Right atrium auricular region (tissue), 2 donors: ENCODE data around the gene CCDC30. TPM values are rescaled to one million over a fixed set of nuclear protein-coding genes. Genes with fewer than 3 reads are reported as not detected.
"Not testable (repeated sequence)": the region's sequence is repeated elsewhere in the genome, so short reads cannot be mapped to it uniquely, and the experiment has no call there.

Source experiments
- DNase-seq: peaks from one replicate; pipeline ENCODE4 v3.0.0-alpha.2; 2019; ENCODE audit warnings: low spot score
- H3K27ac ChIP-seq, 2 donors: fragments of 200-600 bp; sonication (generic); 1 replicate in 1 of 2; 2 replicates in 1 of 2; pipeline ENCODE4 v1.5.1; 2016 to 2019
- H3K27me3 ChIP-seq, 2 donors: fragments of 200-600 bp; sonication (generic); one replicate each; pipeline versions ENCODE4 v1.5.1 to v1.6.0; 2017 to 2019
- H3K36me3 ChIP-seq: fragments of 200-600 bp; sonication (generic); one replicate; pipeline ENCODE4 v1.5.1; 2016
- H3K4me1 ChIP-seq, 2 donors: fragments of 200-600 bp; sonication (generic); one replicate each; pipeline versions ENCODE4 v1.5.1 to v1.6.0; 2017 to 2019
- H3K4me3 ChIP-seq, 2 donors: fragments of 200-600 bp; sonication (generic); 1 replicate in 1 of 2; 2 replicates in 1 of 2; pipeline ENCODE4 v1.5.1; 2017 to 2019; ENCODE audit warnings: mild to moderate bottlenecking in 1 of 2, moderate library complexity in 1 of 2
- H3K9me3 ChIP-seq, 2 donors: fragments of 200-600 bp; sonication (generic); one replicate each; pipeline ENCODE4 v1.5.1; 2019
- CTCF ChIP-seq, 2 donors: fragments of 200-600 bp; sonication (generic); IDR thresholded peaks; one replicate each; pipeline ENCODE4 v1.5.1; 2019; ENCODE audit warnings: antibody characterized with exemption in 2 of 2
- total RNA-seq, 2 donors: library from RNA; depleted of rRNA; stranded (reverse); fragments of >200 nt; gene quantifications; one replicate each; pipeline ENCODE4 v1.1.0, GENCODE V29; 2016

CCDC30 gene
- total RNA-seq, 2 donors from 2014 or later, result 0.47 to 0.63 TPM

- Histone ChIP-seq H3K27ac (peak overlapping the region in 1 of 2 donors; percentile 45), H3K4me3 (no peak overlapping the region), H3K36me3 (no peaks in the 10 kb centered on the region), H3K27me3 (no peaks in the 10 kb centered on the region), H3K9me3 (no peaks in the 10 kb centered on the region), H3K4me1 (peaks cover 0 to 23% of the 10 kb centered on the region in 2 donors)
- DNase-seq, result no peak
- no peak for TF ChIP-seq CTCF (IDR thresholded peaks at IDR 0.05)
Measured at GRCh38 chr1:42676534-42677087, 213.5 kb downstream of the CCDC30 start.

- DNase-seq, result no peak
- H3K36me3 ChIP-seq, result no peaks in the 10 kb centered on the region
- peaks cover 0 to 28% of the 10 kb centered on the region in 2 donors for H3K4me1 ChIP-seq
- no peak overlapping the region for H3K4me3 ChIP-seq
- H3K9me3 ChIP-seq, result no peaks in the 10 kb centered on the region
- no peak overlapping the region for H3K27ac ChIP-seq
- TF ChIP-seq CTCF (IDR thresholded peaks at IDR 0.05), result no peak
- H3K27me3 ChIP-seq, result no peaks in the 10 kb centered on the region
Measured at GRCh38 chr1:42679364-42679983, 216.4 kb downstream of the CCDC30 start.

- H3K4me3 ChIP-seq, result no peak overlapping the region
- no peak for DNase-seq
- no peak for TF ChIP-seq CTCF (IDR thresholded peaks at IDR 0.05)
- no peaks in the 10 kb centered on the region for H3K9me3 ChIP-seq
- H3K36me3 ChIP-seq, result no peaks in the 10 kb centered on the region
- peaks cover 0 to 33% of the 10 kb centered on the region in 2 donors for H3K4me1 ChIP-seq
- H3K27ac ChIP-seq, result no peak overlapping the region
- no peaks in the 10 kb centered on the region for H3K27me3 ChIP-seq
Measured at GRCh38 chr1:42680055-42680454, 217.0 kb downstream of the CCDC30 start.

GRCh38 chr1:42680921-42681683 is 218.0 kb downstream of the CCDC30 start:
- H3K9me3 ChIP-seq, result no peaks in the 10 kb centered on the region
- DNase-seq, result no peak
- no peaks in the 10 kb centered on the region for H3K27me3 ChIP-seq
- H3K36me3 ChIP-seq, result no peaks in the 10 kb centered on the region
- peak overlapping the region; percentile 90 to 95 for H3K4me3 ChIP-seq
- peak overlapping the region; percentile 97 to 98 for H3K27ac ChIP-seq
- peaks cover 0 to 40% of the 10 kb centered on the region in 2 donors for H3K4me1 ChIP-seq
- no peak for TF ChIP-seq CTCF (IDR thresholded peaks at IDR 0.05)

GRCh38 chr1:42681741-42682483 is 218.8 kb downstream of the CCDC30 start, which contains the start of gene YBX1:
YBX1 (plus strand) TSS chr1:42682418; CDS start chr1:42682566, 148 bp downstream.
- Histone ChIP-seq H3K27me3 (no peaks in the 10 kb centered on the region), H3K4me3 (peak within 1 kb of the TSS; percentile 90 to 95), H3K9me3 (no peaks in the 10 kb centered on the region), H3K27ac (peak within 1 kb of the TSS; percentile 97 to 98), H3K4me1 (peaks cover 0 to 48% of the 10 kb centered on the region in 2 donors), H3K36me3 (no peaks in the 10 kb centered on the region)
- DNase-seq, result peak; percentile 99
- TF ChIP-seq CTCF (IDR thresholded peaks at IDR 0.05), result no peak

GRCh38 chr1:42682484-42682738 is 219.3 kb downstream of the CCDC30 start:
- Histone ChIP-seq H3K4me1 (peaks cover 0 to 53% of the 10 kb centered on the region in 2 donors), H3K27ac (peak overlapping the region; percentile 97 to 98), H3K4me3 (peak overlapping the region; percentile 90 to 95)
- not testable (repeated sequence) for H3K27me3 ChIP-seq, H3K36me3 ChIP-seq, DNase-seq, H3K9me3 ChIP-seq
